Mesangial cell (primary cell): ENCODE results near the gene LIPN. TPM values are rescaled to one million over a fixed set of nuclear protein-coding genes. Genes with fewer than 3 reads are reported as not detected.

ENCODE experiments used
- total RNA-seq: library from RNA; depleted of rRNA; stranded (reverse); fragments of >200 nt; gene quantifications from 2 replicates; pipeline ENCODE4 v1.2.3, GENCODE V29; 2015

Gene LIPN
- not detected in 2 replicates for total RNA-seq

GRCh38 chr10:88759366-88760101 lies at the start of gene LIPN:
Gene LIPN, plus strand, starts transcription at chr10:88760020. Its CDS starts 1,386 bp downstream, at chr10:88761406.

GRCh38 chr10:88802523-88803285 lies 42.9 kb downstream of the LIPN start, which contains the start of gene LIPM:
Gene LIPM, plus strand, starts transcription at chr10:88802730. Its CDS starts 167 bp downstream, at chr10:88802897.

Other genes with a start within 250 kb of the LIPN start
- 5.4 and 17.2 TPM in 2 replicates for gene RNLS, start 176.7 kb upstream of the LIPN start, total RNA-seq
- under 0.01 TPM in 1 of 2 replicates, not detected in the other for gene LIPJ, start 173.3 kb upstream of the LIPN start, total RNA-seq
- not detected in 2 replicates for gene LIPF, start 95.6 kb upstream of the LIPN start, total RNA-seq
- not detected in 2 replicates for gene LIPK, start 53.8 kb upstream of the LIPN start, total RNA-seq
- not detected in 2 replicates for gene LIPM, start 42.7 kb downstream of the LIPN start, total RNA-seq
- not detected in 2 replicates for gene ANKRD22, start 91.8 kb downstream of the LIPN start, total RNA-seq
- gene STAMBPL1, start 120.2 kb downstream of the LIPN start, total RNA-seq = 12.4 and 18.9 TPM in 2 replicates
- gene ACTA2, start 192.8 kb downstream of the LIPN start, total RNA-seq = 85.7 and 299 TPM in 2 replicates
- gene FAS, start 230.8 kb downstream of the LIPN start, total RNA-seq = 10.9 and 11.9 TPM in 2 replicates